Endothelial cell of umbilical vein (primary cell): Measurements from ENCODE around the gene LAD1. TPM values are rescaled to one million over a fixed set of nuclear protein-coding genes. Genes with fewer than 3 reads are reported as not detected.

Experiments
- BruUV-seq: library from RNA; stranded (reverse); fragments of 400-500 nt; replicated peaks from 2 replicates; lab custom pipeline; 2021; lab: Mats Ljungman, UMichigan
- CTCF ChIA-PET: fragments of 300-600, 350-600 bp; sonication (Branson Sonifier 250); formaldehyde crosslinking; loops from one replicate; lab custom pipeline; 2021; ENCODE audit warnings: antibody characterized with exemption, inconsistent platforms; lab: Charles Lee
- POLR2A ChIA-PET: fragments of 300-600, 350-600 bp; sonication (Branson Sonifier 250); formaldehyde crosslinking; loops from one replicate; lab custom pipeline; 2021; ENCODE audit warnings: antibody characterized with exemption, inconsistent platforms; lab: Charles Lee
- DNase-seq: peaks from one replicate; pipeline ENCODE4 v3.0.0-alpha.2; 2011; ENCODE audit warnings: low read depth, low spot score
- FAIRE-seq: peaks from 2 replicates; lab custom pipeline; 2011; peaks lifted over from hg19 to GRCh38; lab: Jason Lieb, UNC
- H2AFZ ChIP-seq: 2 replicates; pipeline ENCODE4 v1.6.0; 2012; ENCODE audit warnings: low read depth, low read length, control low read depth, inconsistent platforms
- H3K27ac ChIP-seq: 2 replicates; pipeline ENCODE4 v1.5.1; 2011; ENCODE audit warnings: low read depth, mild to moderate bottlenecking, control low read depth, low read length, moderate library complexity; ENCODE audit not compliant: insufficient read depth
- H3K27me3 ChIP-seq, 2 experiments: 2 replicates each; pipeline versions ENCODE4 v1.6.0 to v1.6.1; 2011; ENCODE audit warnings: low read length in 2 of 2, mixed read lengths in 1 of 2; ENCODE audit not compliant: control insufficient read depth in 2 of 2, insufficient read depth in 2 of 2
- H3K36me3 ChIP-seq, 2 experiments: 2 replicates in 1 of 2; 3 replicates in 1 of 2; pipeline ENCODE4 v1.5.1; 2011; ENCODE audit warnings: low read length in 2 of 2, mild to moderate bottlenecking in 1 of 2, moderate library complexity in 1 of 2; ENCODE audit not compliant: control insufficient read depth in 2 of 2, insufficient read depth in 2 of 2; ENCODE audit errors: extremely low read depth in 1 of 2
- H3K4me1 ChIP-seq: 3 replicates; pipeline ENCODE4 v1.5.1; 2011; ENCODE audit warnings: mild to moderate bottlenecking, low read length; ENCODE audit not compliant: control insufficient read depth, insufficient read depth; ENCODE audit errors: extremely low read depth
- H3K4me2 ChIP-seq: 2 replicates; pipeline ENCODE4 v1.6.1; 2011; ENCODE audit warnings: low read length, control low read depth, mixed read lengths; ENCODE audit not compliant: insufficient read depth
- H3K4me3 ChIP-seq, 3 experiments: fragments of 200-600 bp in 1 of 3; sonication (generic), shearing (Covaris generic) in 1 of 3; replicated peaks in 1 of 3; 2 replicates each; pipeline ENCODE4 v1.5.1; 2011 to 2016; ENCODE audit warnings: control low read depth in 3 of 3, low read length in 3 of 3, mild to moderate bottlenecking in 2 of 3, inconsistent platforms in 1 of 3, low read depth in 1 of 3, moderate library complexity in 1 of 3; ENCODE audit not compliant: insufficient read depth in 1 of 3
- H3K79me2 ChIP-seq: 2 replicates; pipeline ENCODE4 v1.6.0; 2012; ENCODE audit warnings: low read length, inconsistent platforms; ENCODE audit not compliant: control insufficient read depth, insufficient read depth
- H3K9ac ChIP-seq: replicated peaks from 2 replicates; pipeline ENCODE3; 2011; ENCODE audit warnings: low read length, control low read depth; ENCODE audit not compliant: insufficient read depth; ENCODE audit errors: extremely low read depth
- H3K9me1 ChIP-seq: replicated peaks from 3 replicates; pipeline ENCODE4 v1.6.0; 2011; ENCODE audit warnings: mild to moderate bottlenecking, low read length; ENCODE audit not compliant: control insufficient read depth, insufficient read depth; ENCODE audit errors: extremely low read depth
- H3K9me3 ChIP-seq: replicated peaks from 2 replicates; pipeline ENCODE4 v1.5.1; 2012; ENCODE audit warnings: low read length, inconsistent platforms; ENCODE audit not compliant: control insufficient read depth, insufficient read depth
- H4K20me1 ChIP-seq: replicated peaks from 2 replicates; pipeline ENCODE3; 2011; ENCODE audit warnings: mild to moderate bottlenecking, low read length; ENCODE audit not compliant: control insufficient read depth, insufficient read depth; ENCODE audit errors: extremely low read depth
- EZH2 ChIP-seq: IDR thresholded peaks from 2 replicates; pipeline ENCODE4 v1.6.1; 2012; ENCODE audit warnings: borderline replicate concordance, low read depth, mild to moderate bottlenecking, moderate library complexity, low read length, inconsistent platforms; ENCODE audit not compliant: severe bottlenecking
- FOS ChIP-seq: IDR thresholded peaks from 2 replicates; pipeline ENCODE4 v1.6.1; 2011; ENCODE audit warnings: mild to moderate bottlenecking, low read length, moderate library complexity, borderline replicate concordance; ENCODE audit not compliant: insufficient read depth
- GATA2 ChIP-seq: IDR thresholded peaks from 2 replicates; pipeline ENCODE4 v1.7.0; 2011; ENCODE audit warnings: low read depth, mild to moderate bottlenecking, moderate library complexity, mixed read lengths, low read length; ENCODE audit not compliant: insufficient read length, insufficient read depth
- JUN ChIP-seq: IDR thresholded peaks from 2 replicates; pipeline ENCODE4 v1.6.1; 2011; ENCODE audit warnings: borderline replicate concordance, low read depth; ENCODE audit not compliant: insufficient read length, insufficient read depth
- MYC ChIP-seq: IDR thresholded peaks from one replicate; pipeline ENCODE4 v1.6.1; 2011; ENCODE audit warnings: mild to moderate bottlenecking, low read depth, low read length
- POLR2A ChIP-seq: IDR thresholded peaks from 2 replicates; pipeline ENCODE4 v1.6.1; 2012; ENCODE audit warnings: low read depth, mild to moderate bottlenecking, control low read depth, low read length
- POLR2AphosphoS5 ChIP-seq: IDR thresholded peaks from 2 replicates; pipeline ENCODE4 v1.6.1; 2012; ENCODE audit warnings: low read depth, mild to moderate bottlenecking, control low read depth, low read length, moderate library complexity; ENCODE audit not compliant: insufficient read depth
- dilution Hi-C: fragments of 300-500 bp; cut with MboI; formaldehyde crosslinking; loops from one replicate; pipeline ENCODE4 v1.15.0; 2019; ENCODE audit warnings: low sequenced_read_pairs; ENCODE audit not compliant: extremely low pct_ligation_motif_present
- intact Hi-C: fragments of 100-400 bp; cut with micrococcal nuclease; formaldehyde crosslinking; loops from one replicate; pipeline ENCODE4 v1.10.0; 2022
- polyA plus RNA-seq, 4 experiments: library from polyadenylated mRNA; depleted of rRNA in 3 of 4; stranded (reverse) in 3 of 4; unstranded in 1 of 4; fragments of >200 nt; gene quantifications; 2 replicates each; pipeline versions ENCODE4 v1.2.1 to v1.2.3, GENCODE V29; 2011 to 2012; ENCODE audit warnings: missing spikeins in 1 of 4
- total RNA-seq: library from RNA; stranded (reverse); gene quantifications from 2 replicates; pipeline ENCODE4 v1.2.3, GENCODE V29; 2021
- TF ChIP-seq, protein P1 (sequence below), 2 donors: IDR thresholded peaks; 1 replicate in 1 of 2; 2 replicates in 1 of 2; pipeline ENCODE4 v1.5.1; 2011; ENCODE audit warnings: low read length in 2 of 2, mild to moderate bottlenecking in 2 of 2, moderate library complexity in 2 of 2, control low read depth in 1 of 2, inconsistent platforms in 1 of 2, low read depth in 1 of 2; ENCODE audit not compliant: insufficient read depth in 1 of 2; ENCODE audit errors: extremely low read depth in 1 of 2
- TF ChIP-seq, protein P2 (sequence below): IDR thresholded peaks from 2 replicates; pipeline ENCODE4 v1.6.1; 2011; ENCODE audit not compliant: insufficient read depth, insufficient read length

Gene LAD1
- total and polyA plus RNA-seq, 2 donors (not counting 3 experiments of a cell fraction or from before 2014, with no cell fraction given) = not detected

- FAIRE-seq = no peak
- no peaks in the 10 kb centered on the region for H3K4me1 ChIP-seq
- no TSS peak for BruUV-seq
Measured at GRCh38 chr1:201424146-201424545, 25.0 kb upstream of the LAD1 start.

More at GRCh38 chr1:201424146-201424545, 25.0 kb upstream of the LAD1 start:
- H4K20me1 ChIP-seq = no peaks in the 10 kb centered on the region
- TF ChIP-seq JUN = no peak
- TF ChIP-seq POLR2A = no peak
- no peak for TF ChIP-seq EZH2
- TF ChIP-seq, protein P1, sequence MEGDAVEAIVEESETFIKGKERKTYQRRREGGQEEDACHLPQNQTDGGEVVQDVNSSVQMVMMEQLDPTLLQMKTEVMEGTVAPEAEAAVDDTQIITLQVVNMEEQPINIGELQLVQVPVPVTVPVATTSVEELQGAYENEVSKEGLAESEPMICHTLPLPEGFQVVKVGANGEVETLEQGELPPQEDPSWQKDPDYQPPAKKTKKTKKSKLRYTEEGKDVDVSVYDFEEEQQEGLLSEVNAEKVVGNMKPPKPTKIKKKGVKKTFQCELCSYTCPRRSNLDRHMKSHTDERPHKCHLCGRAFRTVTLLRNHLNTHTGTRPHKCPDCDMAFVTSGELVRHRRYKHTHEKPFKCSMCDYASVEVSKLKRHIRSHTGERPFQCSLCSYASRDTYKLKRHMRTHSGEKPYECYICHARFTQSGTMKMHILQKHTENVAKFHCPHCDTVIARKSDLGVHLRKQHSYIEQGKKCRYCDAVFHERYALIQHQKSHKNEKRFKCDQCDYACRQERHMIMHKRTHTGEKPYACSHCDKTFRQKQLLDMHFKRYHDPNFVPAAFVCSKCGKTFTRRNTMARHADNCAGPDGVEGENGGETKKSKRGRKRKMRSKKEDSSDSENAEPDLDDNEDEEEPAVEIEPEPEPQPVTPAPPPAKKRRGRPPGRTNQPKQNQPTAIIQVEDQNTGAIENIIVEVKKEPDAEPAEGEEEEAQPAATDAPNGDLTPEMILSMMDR (IDR thresholded peaks at IDR 0.05; ENCODE audit: extremely low read depth in 1 of 2, insufficient read depth in 1 of 2, low read depth in 1 of 2, low read length in 2 of 2) = no peak
- no peak for TF ChIP-seq POLR2AphosphoS5
- TF ChIP-seq FOS = no peak
- TF ChIP-seq MYC = no peak
- no peak for TF ChIP-seq GATA2
- TF ChIP-seq, protein P2, sequence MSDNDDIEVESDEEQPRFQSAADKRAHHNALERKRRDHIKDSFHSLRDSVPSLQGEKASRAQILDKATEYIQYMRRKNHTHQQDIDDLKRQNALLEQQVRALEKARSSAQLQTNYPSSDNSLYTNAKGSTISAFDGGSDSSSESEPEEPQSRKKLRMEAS = no peak
- H3K27ac ChIP-seq = no peak overlapping the region
- no peak overlapping the region for H3K4me3 ChIP-seq
- H3K4me2 ChIP-seq = no peak overlapping the region
- DNase-seq = no peak
- H3K9me3 ChIP-seq = no peaks in the 10 kb centered on the region
- peaks cover 0 to 4% of the 10 kb centered on the region in 2 experiments for H3K27me3 ChIP-seq
- intact Hi-C loops (no loop called here), dilution Hi-C loops (no loop called here)
- H3K36me3 ChIP-seq = no peaks in the 10 kb centered on the region
- no peak overlapping the region for H2AFZ ChIP-seq
- POLR2A ChIA-PET = no interaction called here
- no peak overlapping the region for H3K9ac ChIP-seq
- H3K79me2 ChIP-seq = no peaks in the 10 kb centered on the region
- H3K9me1 ChIP-seq = no peaks in the 10 kb centered on the region
- CTCF ChIA-PET = interaction anchor here (1.8 kb wide), 1 partner anchor 12 kb away, joined by 11 read pairs; no protein-coding TSS in a partner anchor
